Left forelimb (tissue), 1 donor: Measurements from ENCODE around the gene ECEL1.

Source experiments
- DNase-seq: peaks from one replicate; pipeline ENCODE4 v3.0.0-alpha.2; 2018; ENCODE audit warnings: low spot score

Gene ECEL1

GRCh38 chr2:232483923-232484627 lies 3.6 kb downstream of the ECEL1 start:
- DNase-seq = no peak

- no peak for DNase-seq
Observed at GRCh38 chr2:232483311-232483922, 4.2 kb downstream of the ECEL1 start.

DNA sequence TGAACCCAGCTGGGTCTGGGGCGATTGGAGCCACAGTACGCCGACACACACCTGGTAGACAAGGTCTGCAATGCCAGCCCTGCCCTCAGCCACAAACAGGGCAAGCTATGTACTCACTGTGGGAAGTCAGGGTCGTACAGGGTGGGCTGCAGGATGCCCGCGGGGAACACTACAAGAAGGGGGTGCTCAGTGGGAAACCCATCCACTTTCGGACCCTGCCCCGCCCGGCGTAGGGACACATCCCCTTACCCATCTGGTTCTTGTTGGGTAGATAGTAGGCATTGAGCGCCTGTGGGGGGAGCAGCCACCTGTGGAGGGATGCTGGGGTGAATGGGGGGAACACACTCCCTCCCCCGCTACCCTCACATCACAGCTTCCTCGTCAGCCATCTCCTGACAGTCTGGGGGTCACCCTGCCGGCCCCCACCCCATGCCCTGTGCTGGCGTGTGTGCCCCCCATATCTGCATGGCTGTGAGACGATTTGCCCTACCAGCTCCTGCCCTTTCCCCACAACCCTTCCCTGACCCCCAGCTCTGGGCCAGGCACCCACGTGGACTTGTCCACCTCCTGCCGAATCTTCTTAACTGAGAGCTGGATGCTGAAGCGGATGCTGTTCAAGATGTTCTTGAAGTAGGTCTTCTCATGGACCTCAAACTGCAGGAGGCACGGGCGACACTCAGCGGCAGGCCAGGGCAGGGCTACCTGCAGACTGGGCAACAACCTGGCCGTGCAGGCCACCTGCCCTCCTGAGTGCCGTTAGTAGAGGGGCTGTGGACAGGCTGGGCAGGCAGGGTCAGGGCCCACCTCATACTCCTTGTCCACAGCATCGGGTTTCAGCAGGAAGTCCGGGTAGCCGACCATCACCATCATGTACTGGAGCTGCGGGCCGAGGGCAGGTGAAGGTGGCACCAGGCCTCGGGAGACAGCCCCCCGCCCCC lies 5.1 kb downstream of the ECEL1 start:
- DNase-seq = no peak

DNA sequence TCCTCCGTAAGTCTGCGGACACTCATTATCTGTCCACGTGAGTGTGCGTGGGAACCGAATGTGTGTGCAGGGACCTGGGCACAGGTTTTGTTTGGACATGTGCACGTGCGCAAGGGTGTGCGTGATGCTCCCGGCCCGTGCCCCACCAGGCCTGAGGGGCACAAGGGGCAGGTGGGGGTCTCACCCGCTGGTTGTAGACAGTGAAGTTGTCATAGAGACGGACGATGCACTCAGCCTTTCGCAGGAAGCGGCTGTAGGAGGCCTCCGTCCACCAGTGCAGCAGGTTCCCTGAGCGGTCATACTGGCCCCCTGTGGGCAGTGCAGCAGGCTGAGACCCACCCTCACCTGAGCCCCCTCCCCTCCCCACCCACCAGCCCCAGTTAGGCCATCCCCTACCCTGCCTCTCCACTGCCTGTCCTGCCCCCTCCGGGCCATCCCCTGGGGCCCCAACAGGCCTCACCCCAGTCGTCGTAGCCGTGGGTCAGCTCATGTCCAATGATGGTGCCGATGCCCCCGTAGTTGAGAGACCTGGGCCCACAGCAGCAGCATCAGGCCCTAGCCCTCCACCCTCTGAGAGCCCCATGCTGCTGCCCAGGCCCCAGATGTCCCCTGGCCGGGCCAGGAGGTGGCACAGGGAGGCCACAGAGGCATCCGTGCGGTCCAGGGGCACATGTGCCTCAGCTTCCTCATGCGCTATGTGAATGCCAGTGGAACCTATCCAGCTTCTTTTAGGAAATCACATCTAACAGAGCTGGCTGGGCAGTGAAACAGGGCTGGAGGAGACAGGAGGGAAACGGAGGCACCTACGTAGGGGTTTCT lies 6.1 kb downstream of the ECEL1 start:
- DNase-seq = no peak

- DNase-seq = no peak
Observed at GRCh38 chr2:232480201-232481190, 7.1 kb downstream of the ECEL1 start.

- DNase-seq = no peak
Observed at GRCh38 chr2:232479341-232480200, 8.1 kb downstream of the ECEL1 start.

DNA sequence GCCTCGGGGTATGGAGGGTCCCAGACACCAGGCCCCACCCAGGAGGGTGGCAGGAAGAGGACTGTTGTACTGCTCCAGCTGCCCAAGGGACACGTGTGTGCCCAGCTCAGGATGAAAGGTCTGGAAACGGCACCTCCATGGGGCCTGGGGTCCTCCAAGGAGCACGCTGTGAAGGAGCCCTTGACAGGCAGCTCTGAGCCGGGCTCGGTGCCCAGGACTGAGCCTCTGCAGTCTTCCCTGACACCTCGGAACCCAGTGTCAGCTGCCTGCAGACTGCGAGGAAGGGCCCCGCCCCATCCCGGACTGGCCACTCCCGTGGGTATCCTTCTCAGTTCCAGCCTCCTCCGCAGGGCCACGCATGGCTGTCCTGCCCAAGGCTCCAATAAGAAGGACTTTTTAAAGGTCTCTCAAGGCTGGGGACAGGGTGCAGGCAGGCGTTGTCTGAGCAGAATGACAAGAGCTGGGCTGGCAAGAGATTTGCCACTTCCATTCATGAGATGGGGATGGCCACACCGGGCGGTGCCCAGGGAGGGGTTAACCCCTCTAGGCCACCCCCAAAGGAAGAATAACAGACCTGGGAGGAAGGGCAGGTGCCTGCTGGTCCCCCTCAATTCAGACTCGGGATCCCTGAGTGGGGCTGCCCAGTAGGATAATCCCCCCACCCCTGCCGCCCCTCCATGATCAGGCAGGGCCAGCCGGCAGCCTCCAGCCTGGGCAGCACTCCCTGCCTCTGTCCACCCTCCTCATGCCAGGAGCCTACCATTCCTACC lies 8.9 kb downstream of the ECEL1 start:
- no peak for DNase-seq

- DNase-seq = peak; percentile 58
Observed at GRCh38 chr2:232477751-232478510, 9.7 kb downstream of the ECEL1 start.

GRCh38 chr2:232476791-232477190 lies 10.8 kb downstream of the ECEL1 start:
- DNase-seq = peak; percentile 55

GRCh38 chr2:232476045-232476444 lies 11.6 kb downstream of the ECEL1 start:
- DNase-seq = peak; percentile 47

GRCh38 chr2:232473467-232473890 lies 14.2 kb downstream of the ECEL1 start:
- DNase-seq = peak; percentile 44

GRCh38 chr2:232466221-232466620 lies 21.4 kb downstream of the ECEL1 start:
- no peak for DNase-seq

DNA sequence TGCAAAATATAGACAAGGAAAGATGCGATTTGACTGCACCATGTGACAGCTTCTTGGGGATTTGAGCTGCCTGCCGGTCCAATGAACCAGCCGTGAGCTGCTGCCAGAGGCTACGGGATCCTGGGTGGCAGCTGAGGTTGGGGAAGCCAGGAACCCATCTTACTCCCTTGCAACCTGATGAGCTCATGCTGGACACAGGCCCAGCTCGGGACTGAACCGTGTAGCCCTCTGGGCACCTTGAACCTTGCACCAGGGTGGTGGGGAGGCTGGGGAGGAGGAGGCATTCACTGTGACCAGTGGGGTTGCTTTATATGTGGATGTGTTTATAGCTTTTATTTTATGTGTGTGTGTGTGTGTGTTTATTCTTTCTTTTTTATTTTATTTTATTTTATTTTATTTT lies 22.6 kb downstream of the ECEL1 start:
- DNase-seq = peak; percentile 36

DNA sequence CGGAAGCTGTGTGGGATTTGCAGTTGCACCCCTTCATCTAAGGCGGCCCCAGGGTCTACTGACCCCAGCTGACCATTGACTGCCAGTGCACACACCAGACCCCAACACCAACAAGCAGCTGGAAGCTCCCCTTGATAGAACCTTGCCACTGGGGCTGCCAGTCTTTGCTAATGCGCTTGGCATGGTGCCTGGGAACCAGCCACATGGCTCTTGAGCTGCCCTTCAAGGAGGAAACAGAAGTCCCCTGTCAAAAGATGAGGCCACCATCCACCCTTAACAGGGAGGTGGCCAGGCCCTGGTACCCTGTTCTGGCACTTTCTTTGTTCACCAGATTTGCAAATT lies 23.1 kb downstream of the ECEL1 start:
- peak; percentile 53 for DNase-seq

DNA sequence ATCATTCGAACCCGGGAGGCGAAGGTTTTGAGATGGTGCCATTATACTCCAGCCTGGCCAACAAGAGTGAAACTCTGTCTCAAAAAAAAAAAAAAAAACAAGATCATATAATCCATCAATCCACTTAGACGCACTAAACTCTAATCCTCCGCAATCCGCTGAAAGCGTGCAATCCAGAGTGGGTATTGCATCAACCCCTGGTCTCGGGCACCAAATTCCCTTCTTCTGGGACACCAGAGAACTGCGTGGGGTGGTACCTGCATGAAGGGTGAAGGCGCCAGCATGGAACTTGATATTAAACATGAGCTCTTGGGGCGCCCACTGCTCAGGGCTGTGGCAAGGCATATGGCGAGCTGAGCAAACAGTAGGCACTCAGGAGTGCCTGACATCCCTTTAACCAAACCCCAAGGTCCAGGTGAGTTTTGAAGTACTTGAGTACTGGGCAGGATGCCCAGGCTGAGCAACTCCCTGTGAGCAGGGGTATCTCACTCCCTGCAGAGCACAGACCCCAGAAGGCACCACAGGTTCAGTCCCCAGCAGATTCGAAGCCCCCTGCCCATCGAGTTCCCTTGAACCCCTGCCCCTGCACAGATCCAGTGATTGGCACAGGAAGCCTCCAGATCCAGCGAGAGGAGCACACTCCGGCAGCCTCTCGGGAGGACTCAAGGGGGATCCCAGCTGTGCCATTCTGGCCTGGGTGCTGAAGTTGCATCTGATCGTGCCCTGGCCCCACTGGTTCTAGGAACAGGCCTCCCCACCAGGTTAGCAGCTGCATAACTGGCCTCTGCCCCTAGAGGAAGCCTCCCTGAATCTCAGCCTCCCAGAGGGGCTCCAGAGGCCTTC lies 23.7 kb downstream of the ECEL1 start:
- DNase-seq = peak; percentile 58

GRCh38 chr2:232460171-232460570 lies 27.5 kb downstream of the ECEL1 start:
- DNase-seq = peak; percentile 38

DNA sequence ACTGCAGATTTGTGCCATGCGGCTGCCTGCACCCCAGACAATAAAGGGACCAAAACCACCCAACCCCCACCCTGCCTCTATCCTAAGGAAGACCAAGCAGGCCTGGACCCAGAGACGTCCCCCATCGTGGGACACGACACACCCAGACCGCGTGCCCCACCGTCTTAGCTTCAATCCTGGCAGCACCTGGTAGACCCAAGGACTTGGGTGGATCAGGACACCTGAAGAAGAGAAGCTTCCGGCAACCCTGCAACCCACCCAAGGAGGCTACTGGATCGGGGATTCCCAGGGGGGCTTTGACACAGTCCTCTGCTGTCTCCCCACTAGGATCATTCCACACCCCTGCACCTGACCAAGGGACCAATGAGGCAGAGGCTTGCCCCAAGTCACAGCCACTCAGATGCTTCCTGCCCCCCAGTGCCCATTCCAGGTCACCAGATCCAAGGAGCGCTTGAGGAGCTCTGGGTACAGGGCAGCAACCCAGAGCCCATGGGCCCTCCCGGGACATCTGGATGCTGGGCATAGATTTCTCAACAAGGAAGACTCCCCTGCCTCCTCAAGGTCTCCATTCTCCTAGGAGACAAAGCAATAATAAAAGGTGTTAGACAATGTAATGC lies 28.1 kb downstream of the ECEL1 start:
- DNase-seq = peak; percentile 49
